ENCODE results near the gene LCNL1.

Gene LCNL1

DNA sequence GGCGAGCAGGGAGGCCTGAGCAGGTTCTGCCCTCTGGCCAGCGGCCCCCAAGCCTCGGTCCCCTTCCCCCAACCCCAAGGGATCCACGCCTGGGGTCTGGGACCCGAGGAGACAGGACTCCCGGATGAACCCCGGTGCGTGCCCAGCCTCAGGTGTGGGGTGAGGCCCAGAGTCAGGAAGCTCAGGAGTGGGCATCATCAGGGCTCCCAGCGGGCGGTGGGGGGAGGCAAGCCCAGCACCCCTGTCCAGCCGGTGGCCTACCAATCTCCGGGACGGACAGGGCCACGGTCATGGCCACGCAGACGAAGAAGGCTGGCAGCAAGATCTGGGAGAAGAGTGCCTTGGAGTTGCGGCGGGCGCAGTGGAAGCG is 30.8 kb downstream of the LCNL1 start:
- no peak for DNase-seq

DNA sequence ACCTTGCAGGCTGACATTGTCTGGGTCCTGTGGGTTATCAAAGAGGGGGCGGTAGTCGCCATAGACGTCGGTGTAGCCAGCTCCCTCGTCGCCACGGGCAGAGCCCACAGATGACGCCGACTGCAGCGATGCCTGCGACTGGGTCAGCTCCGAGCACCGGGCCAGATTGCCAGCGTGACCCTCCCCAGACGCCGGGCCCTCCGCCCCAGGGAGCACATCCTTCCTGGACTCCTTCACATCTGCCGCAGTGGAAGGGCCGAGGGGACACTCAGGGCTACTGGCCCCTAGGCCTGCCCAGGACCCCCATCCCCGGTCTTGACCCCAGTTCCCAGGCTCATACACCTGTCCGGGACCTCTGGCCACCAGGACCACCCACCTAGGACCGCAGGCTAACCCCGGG is 31.4 kb downstream of the LCNL1 start:
- DNase-seq, result no peak

DNA sequence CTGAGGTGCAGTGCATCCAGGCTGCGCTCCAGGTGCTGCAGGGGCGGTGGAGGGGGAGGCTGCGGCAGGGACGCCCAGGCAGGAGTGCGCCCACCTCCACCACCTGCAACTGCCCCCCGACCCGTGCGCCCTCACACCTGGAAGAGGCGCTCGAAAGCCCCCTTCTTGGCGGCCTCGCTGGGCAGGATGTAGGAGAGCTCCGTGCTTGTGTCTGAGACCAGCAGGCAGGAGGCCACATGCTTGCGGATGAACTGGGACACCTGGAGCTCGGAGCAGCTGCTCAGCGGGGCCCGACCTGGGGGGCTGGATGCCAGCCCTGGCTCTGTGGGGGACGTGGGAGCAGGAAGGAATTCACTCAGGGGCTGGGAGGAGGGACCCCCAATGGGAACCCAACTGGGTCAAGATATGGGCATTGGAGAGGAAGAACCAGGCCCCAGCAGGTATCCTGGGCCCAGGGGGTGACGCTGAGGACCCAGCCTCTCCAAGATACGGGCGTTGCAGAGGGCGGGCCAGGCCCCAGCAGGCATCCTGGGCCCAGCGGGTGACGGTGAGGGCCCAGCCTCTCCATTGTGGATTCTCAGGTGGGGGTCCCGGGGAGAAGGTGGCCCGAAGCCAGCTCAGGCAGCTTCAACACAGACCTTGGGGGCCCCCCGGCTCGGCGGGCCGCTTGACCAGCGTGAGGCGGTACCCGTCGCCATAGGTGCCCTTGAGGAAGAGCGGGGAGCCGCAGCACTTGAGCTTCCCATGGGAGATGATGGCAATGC is 32.2 kb downstream of the LCNL1 start:
- DNase-seq, result no peak

DNA sequence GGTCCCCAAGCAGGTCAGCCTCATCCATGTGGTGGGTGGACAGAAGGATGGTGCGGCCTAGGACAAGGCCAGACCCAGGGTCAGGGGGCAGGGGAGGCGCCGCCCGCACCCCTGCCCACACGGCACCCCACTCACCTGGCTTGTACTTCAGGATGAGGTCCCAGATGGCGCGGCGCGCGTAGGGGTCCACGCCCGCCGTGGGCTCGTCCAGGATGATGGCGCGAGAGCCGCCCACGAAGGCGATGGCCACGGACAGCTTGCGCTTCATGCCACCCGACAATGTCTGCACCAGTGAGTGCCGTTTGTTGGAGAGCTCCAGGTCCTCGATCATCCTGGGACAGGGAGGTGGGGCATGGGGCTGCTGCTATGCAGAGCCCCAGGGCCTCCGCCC is 32.7 kb downstream of the LCNL1 start:
- no peak for DNase-seq

DNA sequence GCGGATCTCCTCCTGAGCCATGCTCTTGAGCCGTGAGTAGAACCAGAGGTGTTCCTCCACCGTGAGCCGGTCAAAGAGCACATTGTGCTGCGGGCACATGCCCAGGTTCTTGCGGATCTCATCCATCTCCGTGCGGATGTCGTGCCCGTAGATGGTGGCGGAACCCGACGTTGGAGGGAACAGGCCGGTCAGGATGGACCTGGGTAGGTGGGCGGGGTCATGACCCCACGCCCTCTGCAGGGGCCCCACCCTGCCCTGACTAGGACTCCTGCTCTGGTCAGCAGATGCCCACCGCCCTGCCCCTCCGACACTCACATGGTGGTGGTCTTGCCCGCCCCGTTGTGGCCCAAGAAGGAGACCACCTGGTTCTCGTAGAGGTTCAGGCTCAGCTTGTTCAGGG is 33.2 kb downstream of the LCNL1 start:
- DNase-seq, result no peak

DNA sequence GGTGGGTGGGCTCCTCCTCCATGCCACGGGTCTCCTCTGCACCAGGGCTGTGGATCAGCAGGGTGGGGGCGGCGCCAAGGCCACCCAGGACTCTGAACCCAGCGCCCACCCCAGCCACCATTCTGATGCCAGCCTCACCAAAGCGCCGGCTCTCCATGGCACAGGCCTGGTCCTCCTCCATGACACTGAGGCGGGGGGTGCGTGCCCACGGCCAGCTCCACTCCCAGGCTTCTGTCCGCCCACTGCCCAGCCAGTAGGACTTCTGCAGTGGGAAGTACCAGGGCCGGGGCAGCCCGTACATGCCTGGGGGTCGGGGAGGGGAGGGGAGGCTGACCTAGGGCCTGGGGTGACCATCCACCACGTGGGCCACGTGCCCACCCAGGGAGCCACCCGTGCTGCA is 33.6 kb downstream of the LCNL1 start:
- no peak for DNase-seq

DNA sequence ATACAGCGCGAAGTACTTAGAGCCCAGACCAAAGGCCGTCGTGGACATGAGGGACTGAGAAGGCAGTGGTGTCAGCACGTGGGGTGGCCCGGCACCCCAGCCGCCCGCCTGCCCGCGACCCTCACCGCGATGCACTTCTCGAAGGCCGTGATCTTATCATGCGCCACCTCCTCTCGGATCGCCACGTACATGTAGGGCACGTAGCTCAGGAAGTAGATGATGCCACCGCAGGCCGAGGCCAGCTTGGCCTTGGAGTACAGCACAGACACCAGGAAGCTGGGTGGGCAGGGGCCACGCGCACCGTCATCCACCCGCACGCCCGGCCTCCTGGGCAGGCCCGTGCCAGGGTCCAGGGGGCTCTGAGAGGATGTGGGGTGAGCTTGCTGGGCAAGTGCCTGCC is 34.3 kb downstream of the LCNL1 start:
- no peak for DNase-seq

DNA sequence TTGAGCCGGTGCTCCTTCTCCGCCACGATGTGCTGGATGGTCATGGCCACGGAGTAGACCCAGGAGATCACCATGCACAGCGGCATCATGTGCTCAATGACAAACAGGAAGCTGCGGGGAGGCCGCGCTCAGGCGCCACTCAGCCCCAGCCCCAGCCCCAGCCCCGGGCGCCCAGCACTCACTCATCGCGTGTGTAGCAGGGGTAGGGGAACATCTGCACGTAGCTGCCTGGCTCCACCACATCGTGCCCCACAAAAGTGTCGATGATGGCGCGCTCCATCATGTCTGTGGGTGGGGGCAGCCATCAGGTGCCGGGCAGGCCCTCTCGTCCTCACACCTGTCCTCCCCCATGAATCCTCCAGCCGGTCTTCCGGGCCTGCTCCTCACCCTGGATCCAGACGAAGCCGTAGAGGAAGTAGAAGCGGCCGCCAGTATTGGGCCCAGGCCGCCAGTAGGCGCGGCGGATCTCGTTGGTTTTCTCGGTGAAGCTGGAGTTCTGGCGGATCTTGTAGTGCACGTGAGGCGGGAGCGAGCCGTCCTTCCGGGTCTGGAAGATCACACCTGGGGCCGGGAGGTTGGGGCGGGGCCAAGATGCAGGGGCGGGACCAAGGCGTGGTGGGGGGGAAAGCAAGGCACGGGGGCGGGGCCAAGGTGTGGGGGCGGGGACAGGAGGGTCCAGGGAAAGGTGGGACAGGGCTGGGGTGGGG is 35.2 kb downstream of the LCNL1 start:
- no peak for DNase-seq

DNA sequence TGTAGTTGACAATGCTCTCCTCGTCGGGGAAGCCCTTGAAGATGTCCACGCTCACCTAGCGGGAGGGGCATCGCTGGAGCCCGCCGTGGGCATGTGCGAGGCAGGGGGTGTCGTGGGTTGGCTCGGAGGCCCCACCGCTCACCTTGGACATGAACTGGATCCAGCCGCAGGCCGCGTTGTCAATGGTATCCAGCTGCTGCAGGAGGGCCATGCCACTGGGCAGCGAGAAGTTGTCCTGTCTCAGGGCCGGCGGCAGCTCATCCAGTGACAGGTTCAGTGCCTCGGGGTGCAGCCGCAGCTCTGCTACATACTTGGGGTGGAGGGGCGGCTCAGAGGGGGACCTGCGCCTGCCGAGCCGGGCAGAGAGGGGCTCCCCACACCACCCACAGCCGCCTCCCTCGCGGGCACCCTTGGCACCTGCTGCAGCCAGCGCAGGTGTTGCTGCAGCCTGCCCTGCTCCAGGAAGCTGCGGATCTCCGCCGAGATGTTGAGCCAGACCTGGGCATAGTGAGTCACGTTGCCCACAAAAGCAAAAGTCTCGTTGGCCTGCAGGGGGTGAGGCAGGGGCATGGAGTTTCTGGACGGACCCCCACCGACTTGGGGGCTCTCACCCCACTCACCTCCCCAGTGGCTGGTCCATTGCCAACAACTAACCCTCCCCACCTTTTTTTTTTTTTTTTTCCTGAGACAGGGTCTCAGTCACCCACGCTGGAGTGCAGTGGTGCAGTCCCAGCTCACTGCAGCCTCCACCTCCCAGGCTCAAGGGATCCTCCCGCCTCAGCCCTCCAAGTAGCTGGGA is 36.2 kb downstream of the LCNL1 start:
- DNase-seq, result no peak

DNA sequence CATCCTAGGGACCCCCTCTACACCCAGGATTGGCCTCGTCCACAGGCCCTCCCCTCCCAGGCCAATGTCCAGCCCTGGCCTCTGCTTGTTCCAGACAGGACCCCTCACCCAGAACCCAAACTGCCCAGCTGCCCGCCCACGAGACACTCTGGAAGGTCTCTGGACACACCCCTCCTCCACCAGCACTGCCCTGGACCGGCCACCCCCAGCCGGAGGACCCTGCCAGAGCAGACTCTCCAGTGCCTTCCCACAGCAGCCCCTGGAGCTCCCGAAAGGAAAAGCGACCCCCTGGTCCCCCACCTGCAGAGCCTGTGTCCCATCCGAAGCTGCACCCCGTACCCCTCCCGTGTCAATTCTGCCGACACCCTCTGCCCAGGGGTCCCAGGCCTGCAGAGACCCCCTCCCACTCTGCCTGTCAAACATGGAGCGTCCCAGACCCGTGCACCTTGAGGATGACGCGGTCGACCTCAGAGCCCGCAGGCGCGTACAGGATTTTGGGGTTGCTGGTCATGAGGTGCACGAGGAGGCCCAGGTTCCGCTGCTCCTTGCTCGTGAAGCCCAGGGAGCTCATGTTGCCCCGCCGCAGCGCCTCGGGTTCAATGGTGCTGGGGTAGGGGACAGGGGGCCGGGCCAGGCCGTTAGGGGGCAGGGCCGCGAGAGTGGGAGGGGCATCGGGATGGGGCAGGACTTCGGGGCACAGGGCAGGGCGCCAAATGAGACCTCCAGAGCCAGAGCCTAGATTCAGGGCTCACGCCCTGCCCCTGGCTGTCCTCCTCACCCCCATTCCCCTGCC is 37.3 kb downstream of the LCNL1 start:
- no peak for DNase-seq

DNA sequence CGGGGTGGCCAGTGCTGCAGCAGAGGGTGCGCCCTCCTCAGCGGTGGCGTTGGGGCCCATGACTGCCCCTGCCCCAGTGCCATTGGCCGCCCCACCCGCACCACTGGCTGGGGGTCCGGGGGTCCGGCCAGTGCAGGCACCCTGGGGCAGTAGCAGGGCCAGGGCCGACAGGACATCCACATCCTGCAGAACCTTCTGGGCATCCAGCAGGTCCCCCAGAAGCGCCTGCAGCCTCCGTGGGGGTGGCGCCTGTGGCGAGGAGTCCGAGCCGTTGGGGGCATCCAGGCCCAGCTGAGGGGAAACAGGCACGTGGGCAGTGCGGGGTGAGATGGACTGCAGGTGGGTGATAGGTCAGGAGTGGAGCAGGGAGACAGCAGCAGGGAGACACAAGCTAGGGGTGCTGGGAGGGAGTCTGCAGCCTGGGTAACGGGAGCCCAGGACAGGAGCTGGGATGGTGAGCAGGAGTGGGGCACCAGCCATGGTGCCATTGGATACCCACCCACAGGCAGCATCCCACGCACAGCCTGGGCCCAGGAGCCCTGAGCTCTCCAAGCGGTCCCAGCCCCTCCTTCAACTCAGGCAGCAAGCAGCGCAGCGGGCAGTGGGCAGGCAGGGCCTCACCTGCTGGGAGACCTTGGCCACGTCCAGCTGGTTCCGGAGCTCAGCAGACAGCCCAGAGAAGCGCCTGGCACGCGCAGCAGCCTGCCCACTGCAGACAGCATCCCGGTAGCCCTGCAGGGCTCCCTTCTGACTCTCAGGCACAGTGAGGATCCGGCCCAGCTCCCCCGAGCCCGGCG is 38.2 kb downstream of the LCNL1 start:
- no peak for DNase-seq

DNA sequence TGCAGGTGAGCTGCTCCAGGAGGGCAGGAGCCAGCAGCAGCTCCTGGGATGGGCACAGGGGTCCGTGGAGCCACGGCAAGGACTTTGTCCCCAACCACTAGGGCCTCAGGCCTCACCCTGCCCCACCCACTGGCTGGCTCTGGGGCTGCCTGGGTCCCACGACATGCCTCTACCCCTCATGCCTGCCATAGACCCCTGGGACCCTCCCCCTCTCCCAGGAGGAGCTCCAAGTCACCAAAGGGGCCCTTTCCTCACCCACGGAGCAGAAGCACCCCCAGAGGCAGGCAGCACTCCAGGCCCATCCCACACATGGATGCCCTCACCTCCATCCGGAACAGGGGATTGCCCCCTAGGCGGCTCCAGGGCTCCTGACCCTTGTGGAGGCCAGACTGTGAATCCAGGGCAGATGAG is 38.8 kb downstream of the LCNL1 start:
- DNase-seq, result no peak

DNA sequence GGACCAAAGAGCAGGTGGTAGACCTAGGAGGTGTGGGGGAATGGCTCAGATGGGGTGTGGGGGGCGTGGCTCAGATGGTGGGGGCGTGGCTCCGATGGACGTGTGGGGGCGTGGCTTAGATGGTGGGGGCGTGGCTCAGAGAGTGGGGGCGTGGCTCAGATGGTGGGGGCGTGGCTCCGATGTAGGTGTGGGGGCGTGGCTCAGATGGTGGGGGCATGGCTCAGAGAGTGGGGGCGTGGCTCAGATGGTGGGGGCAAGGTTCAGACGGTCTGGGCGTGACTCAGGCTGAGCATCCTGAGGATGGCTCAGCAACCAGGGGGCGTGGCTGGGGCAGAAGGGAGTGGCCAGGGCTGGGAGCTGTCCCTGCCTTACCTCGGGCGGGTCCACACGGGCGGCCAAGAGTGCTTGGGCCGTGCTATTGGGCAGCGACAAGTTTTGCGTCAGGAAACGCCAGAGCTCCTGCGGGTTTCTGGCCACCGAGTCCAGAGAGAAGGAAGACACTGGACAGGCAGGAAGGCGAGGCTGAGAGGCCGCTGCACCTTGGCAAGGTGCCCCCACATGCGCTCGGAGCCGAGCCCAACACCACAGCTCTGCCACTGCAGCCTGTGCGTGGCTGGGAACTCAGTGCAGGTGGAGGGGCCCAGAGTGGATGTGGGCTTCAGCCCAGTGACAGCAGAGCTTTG is 39.3 kb downstream of the LCNL1 start:
- DNase-seq, result no peak

DNA sequence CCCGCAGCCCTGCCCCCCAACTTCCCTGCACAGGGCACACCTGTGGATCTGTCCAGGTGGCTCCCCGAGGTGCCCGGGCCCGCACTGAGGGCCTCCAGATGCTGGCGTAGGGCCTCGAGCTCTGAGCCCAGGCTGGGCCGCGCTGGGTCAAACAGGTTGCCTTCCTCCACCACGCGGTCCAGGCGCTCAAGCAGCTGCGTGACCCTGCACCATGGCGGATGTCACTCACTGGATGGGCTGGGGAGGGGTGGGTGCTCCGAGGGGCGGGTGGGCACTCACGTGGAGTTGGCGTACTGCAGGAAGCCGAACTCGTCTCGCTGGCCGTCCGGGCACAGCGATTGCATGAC is 39.8 kb downstream of the LCNL1 start:
- DNase-seq, result no peak

DNA sequence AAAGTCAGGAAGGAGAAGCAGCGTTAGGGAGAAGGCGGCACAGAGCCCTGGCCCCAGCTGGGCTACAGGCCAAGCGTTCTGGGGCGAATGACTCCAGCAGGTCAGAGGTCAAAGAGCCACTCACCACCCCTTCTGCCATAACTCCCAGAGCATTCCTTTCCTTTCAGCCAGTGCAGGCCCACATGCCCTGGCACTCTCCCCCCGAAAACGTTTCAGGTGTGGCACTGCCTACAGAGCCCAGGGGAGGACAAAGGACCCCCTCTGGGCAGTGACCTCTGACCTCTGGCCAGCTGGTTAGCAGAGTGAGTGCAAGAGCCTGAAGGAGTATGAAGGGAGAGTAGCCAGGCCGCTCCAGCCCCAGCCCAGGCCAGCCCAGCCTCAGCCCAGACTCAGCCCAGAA is 40.4 kb downstream of the LCNL1 start:
- no peak for DNase-seq

DNA sequence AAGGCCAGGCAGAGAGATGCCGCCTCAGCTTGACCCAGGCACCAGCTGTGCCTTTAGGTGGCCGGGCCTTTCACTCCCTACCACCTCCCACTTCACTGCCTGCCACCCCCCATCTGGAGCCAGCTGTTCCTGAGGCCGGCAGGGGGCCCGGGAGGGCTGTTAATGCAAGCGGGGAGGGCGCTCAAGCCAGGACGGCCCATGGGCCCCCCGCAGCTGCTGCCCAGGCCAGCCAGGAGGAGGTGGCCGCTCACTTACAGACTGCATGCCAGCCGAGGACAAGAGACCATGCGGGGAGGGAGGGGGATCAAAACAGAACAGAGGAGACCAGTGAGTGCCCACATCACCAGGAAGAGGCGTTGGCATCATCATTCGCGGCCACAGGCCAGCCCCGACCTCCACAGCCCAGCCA is 40.8 kb downstream of the LCNL1 start:
- no peak for DNase-seq

DNA sequence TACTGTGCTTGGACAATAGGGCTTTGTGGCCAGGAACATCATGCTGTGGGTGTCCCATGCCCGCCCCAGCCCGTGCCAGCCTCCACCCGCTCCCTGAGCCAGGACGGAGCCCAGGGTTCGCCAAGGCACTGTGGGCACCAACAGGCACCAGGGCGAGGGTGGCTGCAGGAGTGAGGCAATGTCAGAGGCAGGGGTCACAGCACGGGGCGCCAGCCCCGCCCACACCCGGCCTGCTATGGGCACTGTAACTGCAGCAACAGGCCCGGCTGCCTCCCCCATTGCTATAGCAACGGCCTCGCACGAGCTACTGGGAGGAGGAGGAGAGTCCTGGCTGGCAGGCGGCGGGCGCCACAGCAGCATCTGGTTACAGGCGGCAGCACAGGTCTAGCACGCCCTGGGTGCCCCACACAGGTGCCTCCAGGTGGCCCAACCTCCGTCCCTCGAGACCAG is 42.7 kb downstream of the LCNL1 start:
- DNase-seq, result no peak

DNA sequence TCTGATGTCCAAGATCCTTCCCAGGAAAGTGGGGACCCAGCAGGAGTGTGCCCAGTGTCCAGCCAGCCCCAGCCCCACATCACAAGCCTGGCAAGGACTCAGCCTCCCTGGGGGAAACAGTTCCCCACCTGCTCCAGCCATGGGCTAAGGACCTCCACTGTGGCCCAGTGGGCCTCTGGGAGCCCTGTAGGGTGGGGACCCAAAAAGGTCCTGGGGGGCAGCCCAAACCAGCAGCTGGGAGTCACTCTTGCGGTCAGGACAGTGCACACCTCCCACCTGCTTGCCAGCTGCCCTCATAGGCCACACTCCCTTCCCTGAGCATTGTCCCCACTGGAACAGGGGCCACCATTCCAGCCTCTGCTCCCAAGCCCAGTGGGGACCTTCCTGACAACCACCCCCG is 43.6 kb downstream of the LCNL1 start:
- DNase-seq, result no peak

DNA sequence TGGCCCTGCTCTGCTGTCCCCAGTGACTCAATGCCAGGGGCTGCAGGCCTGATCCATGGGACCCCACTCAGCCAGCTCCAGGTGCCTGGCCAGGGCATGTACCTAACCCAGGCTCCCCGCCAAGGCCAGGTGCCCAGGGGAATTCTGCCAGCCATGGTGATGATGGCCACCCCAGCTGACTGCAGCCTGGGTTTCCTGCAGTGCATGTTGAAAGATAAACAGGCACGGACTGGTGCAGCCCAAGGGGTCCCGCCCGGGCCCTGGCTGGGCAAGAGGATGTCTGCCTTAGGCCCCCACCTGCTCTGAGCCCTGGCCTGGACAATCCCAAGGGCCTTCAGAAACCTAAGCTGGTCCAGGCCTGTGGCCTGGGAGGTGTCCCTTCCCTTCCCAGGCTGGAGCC is 44.0 kb downstream of the LCNL1 start:
- DNase-seq, result no peak

DNA sequence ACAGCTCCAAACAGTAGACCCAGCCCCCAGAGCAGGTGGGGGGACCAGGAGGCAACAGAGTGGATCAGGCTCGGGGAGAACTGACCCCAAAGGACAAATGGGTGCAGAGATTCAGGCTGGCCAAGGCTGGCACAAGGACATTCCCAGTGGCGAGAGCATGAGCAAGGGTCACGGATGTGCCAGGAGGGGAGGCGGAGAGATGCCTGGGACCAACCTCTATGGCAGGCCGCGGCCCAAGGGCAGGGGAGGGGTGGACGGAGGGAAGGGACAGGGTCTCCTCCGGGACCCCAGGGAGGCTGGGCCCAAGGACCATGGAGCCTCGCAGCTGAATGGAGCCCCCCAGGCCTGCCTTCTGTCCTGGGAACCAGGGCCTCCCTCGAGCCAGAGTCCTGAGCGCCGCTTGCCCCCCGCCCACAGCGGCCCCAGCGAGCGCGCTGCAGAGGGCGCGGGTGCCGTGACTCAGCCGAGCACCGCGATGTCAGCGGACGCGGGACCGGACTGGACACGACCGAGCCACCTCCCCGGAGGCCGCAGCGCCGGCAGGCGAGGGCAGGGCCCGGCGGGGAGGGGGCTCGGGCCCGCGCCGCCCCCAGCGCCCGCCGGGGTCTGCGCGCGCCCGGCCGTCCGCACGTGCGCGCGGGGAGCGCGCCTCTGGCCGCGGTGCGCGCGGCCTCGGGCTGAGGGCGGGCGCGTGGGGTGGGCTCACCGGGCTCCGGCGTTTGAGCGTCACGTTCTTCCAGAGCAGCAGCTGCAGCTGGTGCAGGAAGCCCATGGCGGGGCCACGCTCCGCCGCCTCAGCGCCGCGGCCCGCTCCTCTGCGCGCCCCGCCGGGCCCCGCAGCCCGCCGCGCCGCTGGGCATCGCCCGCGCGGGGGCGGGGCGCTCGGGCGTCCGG is 44.8 kb downstream of the LCNL1 start, which contains the start of gene ABCA2:
Gene ABCA2 (minus strand): TSS at position 869 of the 894 bp plus-strand sequence. CDS start 97 bp downstream, at position 772.
- no peak for DNase-seq
